ENCODE results near the gene GJB1.
"Not testable (repeated sequence)": the region's sequence is repeated elsewhere in the genome, so short reads cannot be mapped to it uniquely, and the experiment has no call there.

The GJB1 gene

DNA sequence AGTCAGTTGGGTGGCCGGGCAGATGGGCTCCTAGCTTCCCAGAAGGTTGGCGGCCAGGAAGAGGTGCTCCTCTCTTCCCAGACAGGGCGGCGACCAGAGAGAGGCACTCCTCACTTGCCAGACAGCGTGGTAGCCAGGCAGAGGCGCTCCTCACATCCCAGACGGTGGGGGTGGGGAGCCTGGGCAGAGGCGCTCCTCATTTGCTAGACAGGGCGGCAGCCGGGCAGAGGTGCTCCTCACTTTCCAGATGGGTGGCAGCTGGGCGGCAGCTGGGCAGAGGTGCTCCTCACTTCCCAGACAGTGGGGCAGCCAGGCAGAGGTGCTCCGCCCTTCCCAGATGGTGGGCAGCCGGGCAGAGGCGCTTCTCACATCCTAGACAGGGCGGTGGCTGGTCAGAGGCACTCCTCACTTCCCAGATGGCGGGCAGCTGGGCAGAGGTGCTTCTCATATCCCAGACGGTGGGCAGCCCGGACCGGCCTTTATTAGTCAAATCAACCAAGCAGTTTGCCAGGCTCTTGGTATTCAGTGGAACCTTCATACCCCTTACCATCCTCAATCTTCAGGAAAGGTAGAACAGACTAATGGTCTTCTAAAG, 46.9 kb downstream of the GJB1 start:
- H3K4me3 ChIP-seq (ENCODE audit: low read depth, low read length), result no peak overlapping the region
- TF ChIP-seq POLR2A (IDR thresholded peaks at IDR 0.05; ENCODE audit: extremely low read depth, insufficient read length), result no peak
- TF ChIP-seq, protein P1, sequence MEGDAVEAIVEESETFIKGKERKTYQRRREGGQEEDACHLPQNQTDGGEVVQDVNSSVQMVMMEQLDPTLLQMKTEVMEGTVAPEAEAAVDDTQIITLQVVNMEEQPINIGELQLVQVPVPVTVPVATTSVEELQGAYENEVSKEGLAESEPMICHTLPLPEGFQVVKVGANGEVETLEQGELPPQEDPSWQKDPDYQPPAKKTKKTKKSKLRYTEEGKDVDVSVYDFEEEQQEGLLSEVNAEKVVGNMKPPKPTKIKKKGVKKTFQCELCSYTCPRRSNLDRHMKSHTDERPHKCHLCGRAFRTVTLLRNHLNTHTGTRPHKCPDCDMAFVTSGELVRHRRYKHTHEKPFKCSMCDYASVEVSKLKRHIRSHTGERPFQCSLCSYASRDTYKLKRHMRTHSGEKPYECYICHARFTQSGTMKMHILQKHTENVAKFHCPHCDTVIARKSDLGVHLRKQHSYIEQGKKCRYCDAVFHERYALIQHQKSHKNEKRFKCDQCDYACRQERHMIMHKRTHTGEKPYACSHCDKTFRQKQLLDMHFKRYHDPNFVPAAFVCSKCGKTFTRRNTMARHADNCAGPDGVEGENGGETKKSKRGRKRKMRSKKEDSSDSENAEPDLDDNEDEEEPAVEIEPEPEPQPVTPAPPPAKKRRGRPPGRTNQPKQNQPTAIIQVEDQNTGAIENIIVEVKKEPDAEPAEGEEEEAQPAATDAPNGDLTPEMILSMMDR (IDR thresholded peaks at IDR 0.05; ENCODE audit: low read depth, low read length), result no peak
- TF ChIP-seq, protein P2, sequence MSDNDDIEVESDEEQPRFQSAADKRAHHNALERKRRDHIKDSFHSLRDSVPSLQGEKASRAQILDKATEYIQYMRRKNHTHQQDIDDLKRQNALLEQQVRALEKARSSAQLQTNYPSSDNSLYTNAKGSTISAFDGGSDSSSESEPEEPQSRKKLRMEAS (IDR thresholded peaks at IDR 0.05; ENCODE audit: low read depth, low read length), result no peak
- TF ChIP-seq MYC (IDR thresholded peaks at IDR 0.05; ENCODE audit: low read depth, low read length), result no peak
- no peak for DNase-seq (ENCODE audit: low read depth)

DNA sequence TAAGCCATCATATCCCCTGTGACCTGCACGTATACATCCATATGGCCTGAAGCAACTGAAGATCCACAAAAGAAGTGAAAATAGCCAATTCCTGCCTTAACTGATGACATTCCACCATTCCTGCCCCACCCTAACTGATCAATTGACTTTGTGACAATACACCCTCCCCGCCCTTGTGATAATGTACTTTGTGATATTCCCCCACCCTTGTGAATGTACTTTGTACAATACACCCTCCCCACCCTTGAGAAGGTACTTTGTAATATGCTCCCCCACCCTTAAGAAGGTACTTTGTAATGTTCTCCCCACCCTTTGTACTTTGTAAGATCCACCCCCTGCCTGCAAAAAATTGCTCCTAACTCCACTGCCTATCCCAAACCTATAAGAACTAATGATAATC, 49.3 kb downstream of the GJB1 start:
- DNase-seq (ENCODE audit: low read depth); H3K4me3 ChIP-seq (ENCODE audit: low read depth, low read length): not testable (repeated sequence)
